Measurements from ENCODE around the gene COG6.

DNA sequence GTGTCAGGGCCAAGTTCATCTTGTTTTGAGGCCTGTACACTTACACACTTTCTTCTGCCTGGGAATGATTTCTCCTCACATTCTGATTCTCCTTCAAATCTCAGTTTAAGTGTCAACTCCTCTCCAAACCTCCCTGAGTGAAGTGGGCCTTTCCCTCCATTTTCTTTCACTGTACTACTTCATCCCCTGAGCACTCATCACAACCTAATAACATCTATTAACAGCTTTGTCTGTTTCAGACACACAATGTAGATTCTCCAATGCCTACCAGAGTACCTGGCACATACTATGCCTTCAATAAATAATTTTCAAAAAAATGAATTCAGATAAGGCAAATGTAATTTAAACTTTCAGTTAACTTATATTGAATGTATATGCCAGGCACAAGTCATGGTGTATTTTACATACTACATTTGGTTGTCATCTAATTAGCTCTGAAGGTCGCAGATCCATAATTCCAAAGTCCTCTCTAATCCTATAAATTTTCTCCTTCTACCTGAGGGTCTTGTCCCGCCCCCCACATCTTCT, 357 bp upstream of the COG6 start:
- TF ChIP-seq, protein P1, sequence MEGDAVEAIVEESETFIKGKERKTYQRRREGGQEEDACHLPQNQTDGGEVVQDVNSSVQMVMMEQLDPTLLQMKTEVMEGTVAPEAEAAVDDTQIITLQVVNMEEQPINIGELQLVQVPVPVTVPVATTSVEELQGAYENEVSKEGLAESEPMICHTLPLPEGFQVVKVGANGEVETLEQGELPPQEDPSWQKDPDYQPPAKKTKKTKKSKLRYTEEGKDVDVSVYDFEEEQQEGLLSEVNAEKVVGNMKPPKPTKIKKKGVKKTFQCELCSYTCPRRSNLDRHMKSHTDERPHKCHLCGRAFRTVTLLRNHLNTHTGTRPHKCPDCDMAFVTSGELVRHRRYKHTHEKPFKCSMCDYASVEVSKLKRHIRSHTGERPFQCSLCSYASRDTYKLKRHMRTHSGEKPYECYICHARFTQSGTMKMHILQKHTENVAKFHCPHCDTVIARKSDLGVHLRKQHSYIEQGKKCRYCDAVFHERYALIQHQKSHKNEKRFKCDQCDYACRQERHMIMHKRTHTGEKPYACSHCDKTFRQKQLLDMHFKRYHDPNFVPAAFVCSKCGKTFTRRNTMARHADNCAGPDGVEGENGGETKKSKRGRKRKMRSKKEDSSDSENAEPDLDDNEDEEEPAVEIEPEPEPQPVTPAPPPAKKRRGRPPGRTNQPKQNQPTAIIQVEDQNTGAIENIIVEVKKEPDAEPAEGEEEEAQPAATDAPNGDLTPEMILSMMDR (IDR thresholded peaks at IDR 0.05) = no peak
- no peak for TF ChIP-seq POLR2A (IDR thresholded peaks at IDR 0.05)

Measured in testis (tissue), 2 donors.